HepG2 (cell line): ENCODE measurements around the gene TAS2R30. TPM values are rescaled to one million over a fixed set of nuclear protein-coding genes. Genes with fewer than 3 reads are reported as not detected.

ENCODE experiments used
- BCL6 ChIP-seq: IDR thresholded peaks from 2 replicates; pipeline ENCODE4 v1.6.1; 2016; ENCODE audit warnings: missing genetic modification reagents, missing compliant biosample characterization
- CENPT ChIP-seq: sonication (generic); formaldehyde crosslinking; IDR thresholded peaks from 2 replicates; pipeline ENCODE4 v1.8.0; 2022; ENCODE audit warnings: low read depth, mild to moderate bottlenecking, moderate library complexity, missing genetic modification reagents
- HES4 ChIP-seq: sonication (generic); formaldehyde crosslinking; IDR thresholded peaks from 2 replicates; pipeline ENCODE4 v1.9.0; 2021; ENCODE audit warnings: mild to moderate bottlenecking, missing genetic modification reagents, borderline replicate concordance
- NAIF1 ChIP-seq: sonication (generic); formaldehyde crosslinking; IDR thresholded peaks from 2 replicates; pipeline ENCODE4 v1.5.0; 2020; ENCODE audit warnings: mild to moderate bottlenecking, missing genetic modification reagents, borderline replicate concordance
- NR2C2 ChIP-seq: sonication (generic); formaldehyde crosslinking; IDR thresholded peaks from 2 replicates; pipeline ENCODE4 v1.4.0; 2020; ENCODE audit warnings: missing genetic modification reagents, mild to moderate bottlenecking, moderate library complexity, borderline replicate concordance
- PCBP2 ChIP-seq: fragments of 200-400 bp; formaldehyde crosslinking; optimal IDR thresholded peaks from 2 replicates; pipeline ENCODE3; 2018; ENCODE audit warnings: low read length, low read depth; ENCODE audit not compliant: poor library complexity, severe bottlenecking
- ZMYM4 ChIP-seq: sonication (generic); formaldehyde crosslinking; IDR thresholded peaks from 2 replicates; pipeline ENCODE4 v1.8.1; 2023; ENCODE audit warnings: mild to moderate bottlenecking, missing genetic modification reagents
- ZNF44 ChIP-seq: sonication (generic); formaldehyde crosslinking; IDR thresholded peaks from 2 replicates; pipeline ENCODE4 v1.5.1; 2020; ENCODE audit warnings: mild to moderate bottlenecking, missing genetic modification reagents
- ZNF562 ChIP-seq: sonication (generic); formaldehyde crosslinking; IDR thresholded peaks from 2 replicates; pipeline ENCODE4 v1.8.0; 2022; ENCODE audit warnings: missing genetic modification reagents, borderline replicate concordance
- ZNF570 ChIP-seq: sonication (generic); formaldehyde crosslinking; IDR thresholded peaks from 2 replicates; pipeline ENCODE4 v1.4.0; 2020; ENCODE audit warnings: mild to moderate bottlenecking, missing genetic modification reagents, borderline replicate concordance
- ZNF841 ChIP-seq: sonication (generic); formaldehyde crosslinking; IDR thresholded peaks from 2 replicates; pipeline ENCODE4 v1.8.1; 2023; ENCODE audit warnings: missing genetic modification reagents, borderline replicate concordance
- polyA plus RNA-seq, 8 experiments: library from polyadenylated mRNA; depleted of rRNA in 3 of 8; stranded (reverse) in 7 of 8; unstranded in 1 of 8; fragments of >200 nt; fragmentation: Illumina TruSeq in 4 of 8; extraction: Trizol in 4 of 8; gene quantifications; 2 replicates each; pipeline versions ENCODE4 v1.2.1 to v1.2.3, GENCODE V29; 2011 to 2016; ENCODE audit warnings: low read depth in 4 of 8, missing spikeins in 1 of 8, mixed read lengths in 1 of 8; ENCODE audit not compliant: insufficient read depth in 1 of 8
- total RNA-seq, 5 experiments: library from RNA; depleted of rRNA; stranded (reverse); fragments of >200 nt; fragmentation: Illumina TruSeq; extraction: Trizol; gene quantifications; 2 replicates each; pipeline ENCODE4 v1.2.3, GENCODE V29; 2016; ENCODE audit warnings: low read depth in 1 of 5
- TF ChIP-seq, protein P1 (sequence below), 2 experiments: sonication (generic) in 1 of 2; formaldehyde crosslinking in 1 of 2; IDR thresholded peaks; 2 replicates each; pipeline versions ENCODE4 v1.5.1 to v1.6.1; 2011 to 2020; ENCODE audit warnings: borderline replicate concordance in 1 of 2, low read depth in 1 of 2, low read length in 1 of 2, mild to moderate bottlenecking in 1 of 2, missing genetic modification reagents in 1 of 2, moderate library complexity in 1 of 2
- TF ChIP-seq, protein P2 (sequence below): sonication (generic); formaldehyde crosslinking; IDR thresholded peaks from 2 replicates; pipeline ENCODE4 v1.4.0; 2020; ENCODE audit warnings: low read depth, missing genetic modification reagents
- TF ChIP-seq, protein P3 (sequence below): sonication (generic); formaldehyde crosslinking; IDR thresholded peaks from 2 replicates; pipeline ENCODE4 v1.4.0; 2020; ENCODE audit warnings: missing genetic modification reagents
- TF ChIP-seq, protein P4 (sequence below): sonication (generic); formaldehyde crosslinking; IDR thresholded peaks from 2 replicates; pipeline ENCODE4 v1.4.0; 2020; ENCODE audit warnings: missing genetic modification reagents, borderline replicate concordance

Gene TAS2R30
- total and polyA plus RNA-seq, 2 of the 13 experiments (the other 11 are each of a cell fraction or from before 2014, with no cell fraction given), result 0.42 to 5.2 TPM

GRCh38 chr12:11171145-11171968 is 36.9 kb upstream of the TAS2R30 start, which contains the start of gene SMIM10L1 (continued):
- TF ChIP-seq NAIF1 (CRISPR knock-in tag), result peak; percentile 27; the same call in 1 of the 2 replicates
- TF ChIP-seq ZMYM4, result peak; percentile 99
- no peak for TF ChIP-seq PCBP2
- TF ChIP-seq, protein P1, sequence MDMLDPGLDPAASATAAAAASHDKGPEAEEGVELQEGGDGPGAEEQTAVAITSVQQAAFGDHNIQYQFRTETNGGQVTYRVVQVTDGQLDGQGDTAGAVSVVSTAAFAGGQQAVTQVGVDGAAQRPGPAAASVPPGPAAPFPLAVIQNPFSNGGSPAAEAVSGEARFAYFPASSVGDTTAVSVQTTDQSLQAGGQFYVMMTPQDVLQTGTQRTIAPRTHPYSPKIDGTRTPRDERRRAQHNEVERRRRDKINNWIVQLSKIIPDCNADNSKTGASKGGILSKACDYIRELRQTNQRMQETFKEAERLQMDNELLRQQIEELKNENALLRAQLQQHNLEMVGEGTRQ (IDR thresholded peaks at IDR 0.05; ENCODE audit: low read depth, low read length), result no peak
- TF ChIP-seq, protein P1 (CRISPR knock-in tag; IDR thresholded peaks at IDR 0.05; ENCODE audit: borderline replicate concordance), result no peak
- TF ChIP-seq CENPT (CRISPR knock-in tag), result peak; percentile 72
- peak; percentile 98 for TF ChIP-seq BCL6
- TF ChIP-seq, protein P2, sequence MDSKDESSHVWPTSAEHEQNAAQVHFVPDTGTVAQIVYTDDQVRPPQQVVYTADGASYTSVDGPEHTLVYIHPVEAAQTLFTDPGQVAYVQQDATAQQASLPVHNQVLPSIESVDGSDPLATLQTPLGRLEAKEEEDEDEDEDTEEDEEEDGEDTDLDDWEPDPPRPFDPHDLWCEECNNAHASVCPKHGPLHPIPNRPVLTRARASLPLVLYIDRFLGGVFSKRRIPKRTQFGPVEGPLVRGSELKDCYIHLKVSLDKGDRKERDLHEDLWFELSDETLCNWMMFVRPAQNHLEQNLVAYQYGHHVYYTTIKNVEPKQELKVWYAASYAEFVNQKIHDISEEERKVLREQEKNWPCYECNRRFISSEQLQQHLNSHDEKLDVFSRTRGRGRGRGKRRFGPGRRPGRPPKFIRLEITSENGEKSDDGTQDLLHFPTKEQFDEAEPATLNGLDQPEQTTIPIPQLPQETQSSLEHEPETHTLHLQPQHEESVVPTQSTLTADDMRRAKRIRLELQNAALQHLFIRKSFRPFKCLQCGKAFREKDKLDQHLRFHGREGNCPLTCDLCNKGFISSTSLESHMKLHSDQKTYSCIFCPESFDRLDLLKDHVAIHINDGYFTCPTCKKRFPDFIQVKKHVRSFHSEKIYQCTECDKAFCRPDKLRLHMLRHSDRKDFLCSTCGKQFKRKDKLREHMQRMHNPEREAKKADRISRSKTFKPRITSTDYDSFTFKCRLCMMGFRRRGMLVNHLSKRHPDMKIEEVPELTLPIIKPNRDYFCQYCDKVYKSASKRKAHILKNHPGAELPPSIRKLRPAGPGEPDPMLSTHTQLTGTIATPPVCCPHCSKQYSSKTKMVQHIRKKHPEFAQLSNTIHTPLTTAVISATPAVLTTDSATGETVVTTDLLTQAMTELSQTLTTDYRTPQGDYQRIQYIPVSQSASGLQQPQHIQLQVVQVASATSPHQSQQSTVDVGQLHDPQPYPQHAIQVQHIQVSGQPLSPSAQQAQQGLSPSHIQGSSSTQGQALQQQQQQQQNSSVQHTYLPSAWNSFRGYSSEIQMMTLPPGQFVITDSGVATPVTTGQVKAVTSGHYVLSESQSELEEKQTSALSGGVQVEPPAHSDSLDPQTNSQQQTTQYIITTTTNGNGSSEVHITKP (CRISPR knock-in tag), result 0 out of 2 replicates have a peak, but pooled peaks have one; percentile 36
- TF ChIP-seq, protein P3, sequence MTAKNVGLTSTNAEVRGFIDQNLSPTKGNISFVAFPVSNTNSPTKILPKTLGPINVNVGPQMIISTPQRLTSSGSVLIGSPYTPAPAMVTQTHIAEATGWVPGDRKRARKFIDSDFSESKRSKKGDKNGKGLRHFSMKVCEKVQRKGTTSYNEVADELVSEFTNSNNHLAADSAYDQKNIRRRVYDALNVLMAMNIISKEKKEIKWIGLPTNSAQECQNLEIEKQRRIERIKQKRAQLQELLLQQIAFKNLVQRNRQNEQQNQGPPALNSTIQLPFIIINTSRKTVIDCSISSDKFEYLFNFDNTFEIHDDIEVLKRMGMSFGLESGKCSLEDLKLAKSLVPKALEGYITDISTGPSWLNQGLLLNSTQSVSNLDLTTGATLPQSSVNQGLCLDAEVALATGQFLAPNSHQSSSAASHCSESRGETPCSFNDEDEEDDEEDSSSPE (CRISPR knock-in tag), result peak; percentile 43
- peak; percentile 72; the same call in 1 of the 2 replicates for TF ChIP-seq HES4 (CRISPR knock-in tag)
- TF ChIP-seq ZNF44 (CRISPR knock-in tag), result 0 out of 2 replicates have a peak, but pooled peaks have one; percentile 58
- TF ChIP-seq ZNF570 (CRISPR knock-in tag), result no peak
- no peak for TF ChIP-seq ZNF562 (CRISPR knock-in tag)
- TF ChIP-seq, protein P4, sequence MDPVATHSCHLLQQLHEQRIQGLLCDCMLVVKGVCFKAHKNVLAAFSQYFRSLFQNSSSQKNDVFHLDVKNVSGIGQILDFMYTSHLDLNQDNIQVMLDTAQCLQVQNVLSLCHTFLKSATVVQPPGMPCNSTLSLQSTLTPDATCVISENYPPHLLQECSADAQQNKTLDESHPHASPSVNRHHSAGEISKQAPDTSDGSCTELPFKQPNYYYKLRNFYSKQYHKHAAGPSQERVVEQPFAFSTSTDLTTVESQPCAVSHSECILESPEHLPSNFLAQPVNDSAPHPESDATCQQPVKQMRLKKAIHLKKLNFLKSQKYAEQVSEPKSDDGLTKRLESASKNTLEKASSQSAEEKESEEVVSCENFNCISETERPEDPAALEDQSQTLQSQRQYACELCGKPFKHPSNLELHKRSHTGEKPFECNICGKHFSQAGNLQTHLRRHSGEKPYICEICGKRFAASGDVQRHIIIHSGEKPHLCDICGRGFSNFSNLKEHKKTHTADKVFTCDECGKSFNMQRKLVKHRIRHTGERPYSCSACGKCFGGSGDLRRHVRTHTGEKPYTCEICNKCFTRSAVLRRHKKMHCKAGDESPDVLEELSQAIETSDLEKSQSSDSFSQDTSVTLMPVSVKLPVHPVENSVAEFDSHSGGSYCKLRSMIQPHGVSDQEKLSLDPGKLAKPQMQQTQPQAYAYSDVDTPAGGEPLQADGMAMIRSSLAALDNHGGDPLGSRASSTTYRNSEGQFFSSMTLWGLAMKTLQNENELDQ (CRISPR knock-in tag), result no peak
- TF ChIP-seq ZNF841 (CRISPR knock-in tag), result no peak
- no peak for TF ChIP-seq NR2C2 (CRISPR knock-in tag)
